Mucosa of descending colon (tissue), 3 donors: ENCODE results near the gene RETREG1. TPM values are rescaled to one million over a fixed set of nuclear protein-coding genes. Genes with fewer than 3 reads are reported as not detected.

ENCODE experiments used
- ATAC-seq: fragments of 200-7000 bp; cut with Tn5 transposase; one replicate; pipeline ENCODE4 v1.9.1; 2020; ENCODE audit warnings: mild to moderate bottlenecking, moderate library complexity
- DNase-seq, 3 donors: peaks; one replicate each; pipeline ENCODE4 v3.0.0-alpha.2; 2020
- H3K36me3 ChIP-seq: fragments of 200-600 bp; one replicate; pipeline ENCODE4 v1.8.0; 2021; ENCODE audit warnings: low read depth, mild to moderate bottlenecking
- H3K4me1 ChIP-seq: fragments of 200-600 bp; one replicate; pipeline ENCODE4 v1.8.0; 2021; ENCODE audit warnings: low read depth, mild to moderate bottlenecking
- H3K4me3 ChIP-seq: fragments of 200-600 bp; one replicate; pipeline ENCODE4 v1.8.0; 2021; ENCODE audit warnings: mild to moderate bottlenecking
- H3K9me3 ChIP-seq: fragments of 200-600 bp; one replicate; pipeline ENCODE4 v1.8.0; 2021; ENCODE audit warnings: mild to moderate bottlenecking
- intact Hi-C, 2 donors: fragments of 100-400 bp; cut with DNase I in 1 of 2; cut with micrococcal nuclease in 1 of 2; formaldehyde crosslinking; loops; one replicate each; pipeline versions ENCODE4 v1.11.0 to v1.11.1; 2022; cut with DNase I, micrococcal nuclease
- total RNA-seq, 3 donors: library from RNA; stranded (reverse); fragmentation: NEBNext Ultra II Directional in 2 of 3; extraction: Animal tissue kit (Norgen Biotek cat#: 25700) in 2 of 3; gene quantifications; one replicate each; pipeline versions ENCODE4 v1.2.1 to v1.2.4, GENCODE V29; 2021 to 2023
- TF ChIP-seq, protein P1 (sequence below): fragments of 200-600 bp; IDR thresholded peaks from one replicate; pipeline ENCODE4 v1.8.0; 2022; ENCODE audit warnings: antibody characterized with exemption, mild to moderate bottlenecking
- donor health status: DM: no; HTN: no; CAD: no; lungs with moderate emphysema.
- donor health status: DM: no; HTN: no; CAD: no.
- donor health status: DM: no; HTN: yes; CAD: no.

The RETREG1 gene
- total RNA-seq, 3 donors from 2014 or later: 54.1 to 102 (median 55.8) TPM

DNA sequence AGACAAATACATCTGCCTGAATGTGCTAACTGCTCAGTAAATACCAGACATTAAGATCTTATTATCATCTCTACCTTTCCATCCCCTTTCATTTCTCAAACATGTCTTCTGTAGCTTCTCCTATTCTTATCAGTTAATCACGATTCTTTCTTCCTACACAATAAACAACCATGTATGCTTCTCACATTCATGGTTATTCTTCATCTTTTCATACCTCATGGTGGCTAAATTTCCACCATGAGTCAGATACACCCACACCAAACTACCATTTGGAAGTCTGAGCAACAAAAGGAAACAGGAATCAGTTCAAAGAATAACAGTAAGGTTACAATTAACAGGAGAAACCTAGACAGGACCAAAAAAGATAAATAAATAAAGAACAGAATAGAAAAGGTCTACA, 158.9 kb downstream of the RETREG1 start:
- peaks cover 6% of the 10 kb centered on the region for H3K4me1 ChIP-seq
- H3K36me3 ChIP-seq: peaks cover 3% of the 10 kb centered on the region
- no peak overlapping the region for H3K4me3 ChIP-seq
- no peak for DNase-seq
- no peaks in the 10 kb centered on the region for H3K9me3 ChIP-seq
- TF ChIP-seq, protein P1, sequence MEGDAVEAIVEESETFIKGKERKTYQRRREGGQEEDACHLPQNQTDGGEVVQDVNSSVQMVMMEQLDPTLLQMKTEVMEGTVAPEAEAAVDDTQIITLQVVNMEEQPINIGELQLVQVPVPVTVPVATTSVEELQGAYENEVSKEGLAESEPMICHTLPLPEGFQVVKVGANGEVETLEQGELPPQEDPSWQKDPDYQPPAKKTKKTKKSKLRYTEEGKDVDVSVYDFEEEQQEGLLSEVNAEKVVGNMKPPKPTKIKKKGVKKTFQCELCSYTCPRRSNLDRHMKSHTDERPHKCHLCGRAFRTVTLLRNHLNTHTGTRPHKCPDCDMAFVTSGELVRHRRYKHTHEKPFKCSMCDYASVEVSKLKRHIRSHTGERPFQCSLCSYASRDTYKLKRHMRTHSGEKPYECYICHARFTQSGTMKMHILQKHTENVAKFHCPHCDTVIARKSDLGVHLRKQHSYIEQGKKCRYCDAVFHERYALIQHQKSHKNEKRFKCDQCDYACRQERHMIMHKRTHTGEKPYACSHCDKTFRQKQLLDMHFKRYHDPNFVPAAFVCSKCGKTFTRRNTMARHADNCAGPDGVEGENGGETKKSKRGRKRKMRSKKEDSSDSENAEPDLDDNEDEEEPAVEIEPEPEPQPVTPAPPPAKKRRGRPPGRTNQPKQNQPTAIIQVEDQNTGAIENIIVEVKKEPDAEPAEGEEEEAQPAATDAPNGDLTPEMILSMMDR: no peak
- no peak for ATAC-seq
- intact Hi-C loops: loop anchor here in 1 of 2 donors (10.0 kb wide), 1 partner anchor 113 kb away; no protein-coding TSS in a partner anchor

DNA sequence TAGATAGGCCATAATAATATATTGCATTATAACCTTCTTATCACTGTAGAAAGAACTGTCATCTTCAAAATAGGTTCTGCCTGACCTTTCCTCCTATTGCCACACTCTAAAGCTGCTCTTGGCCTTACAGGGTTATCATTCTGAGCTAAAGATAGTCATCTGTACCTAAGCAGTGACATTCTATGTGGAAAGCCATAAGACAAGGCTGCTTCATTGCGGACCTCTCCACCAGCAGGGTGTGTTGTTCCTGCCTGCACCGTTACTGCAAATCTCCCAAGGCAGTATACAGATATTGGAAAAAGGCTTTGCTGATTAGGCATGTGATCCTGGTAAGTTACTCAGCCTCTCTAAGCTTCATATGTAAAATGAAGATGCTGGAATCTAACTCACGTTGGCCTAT, 159.3 kb downstream of the RETREG1 start:
- intact Hi-C loops: loop anchor here in 1 of 2 donors (10.0 kb wide), 1 partner anchor 113 kb away; no protein-coding TSS in a partner anchor
- ATAC-seq: peak; percentile 35
- H3K9me3 ChIP-seq: no peaks in the 10 kb centered on the region
- TF ChIP-seq, protein P1: no peak
- no peak overlapping the region for H3K4me3 ChIP-seq
- DNase-seq: no peak
- peaks cover 6% of the 10 kb centered on the region for H3K4me1 ChIP-seq
- H3K36me3 ChIP-seq: peaks cover 2% of the 10 kb centered on the region

DNA sequence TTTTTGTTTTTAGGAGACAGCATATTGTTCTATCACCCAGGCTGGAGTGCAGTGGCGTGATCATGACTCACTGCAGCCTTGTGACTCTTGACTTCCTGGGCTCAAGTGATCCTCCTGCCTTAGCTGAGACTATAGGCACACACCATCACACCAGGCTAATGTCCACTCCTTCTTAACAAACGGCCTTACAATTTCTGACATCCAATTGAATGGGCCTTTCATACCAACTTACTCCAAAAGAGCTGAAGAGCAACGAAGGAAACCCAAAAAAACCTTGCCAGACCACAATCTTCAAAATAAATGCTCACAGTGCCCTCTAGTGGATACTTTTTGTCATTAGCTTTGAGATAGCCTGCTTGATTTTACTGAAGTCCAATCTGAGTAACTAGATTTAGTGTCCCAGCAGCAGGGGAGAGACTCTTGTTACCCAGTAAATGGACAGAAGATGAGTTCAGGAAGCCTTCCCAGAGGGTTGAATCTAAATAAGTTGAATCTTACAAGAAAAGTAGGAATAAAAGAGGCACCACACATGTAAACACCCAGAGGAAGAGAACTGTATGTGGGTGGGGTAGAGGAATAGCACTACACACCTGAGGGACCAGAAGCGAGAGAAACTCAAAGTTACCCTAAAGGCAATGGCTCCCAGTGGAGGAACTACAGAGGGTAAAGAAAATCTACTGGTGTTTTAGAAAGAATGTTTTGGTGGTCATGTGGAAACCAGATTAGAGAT, 160.5 kb downstream of the RETREG1 start:
- intact Hi-C loops: loop anchor here in 1 of 2 donors (10.0 kb wide), 1 partner anchor 111 kb away; no protein-coding TSS in a partner anchor
- DNase-seq (peak in 1 of 3 donors; percentile 42), ATAC-seq (peak; percentile 80)
- no peaks in the 10 kb centered on the region for H3K4me1 ChIP-seq
- H3K4me3 ChIP-seq: no peak overlapping the region
- TF ChIP-seq, protein P1: peak; percentile 33
- no peaks in the 10 kb centered on the region for H3K9me3 ChIP-seq
- peaks cover 9% of the 10 kb centered on the region for H3K36me3 ChIP-seq

DNA sequence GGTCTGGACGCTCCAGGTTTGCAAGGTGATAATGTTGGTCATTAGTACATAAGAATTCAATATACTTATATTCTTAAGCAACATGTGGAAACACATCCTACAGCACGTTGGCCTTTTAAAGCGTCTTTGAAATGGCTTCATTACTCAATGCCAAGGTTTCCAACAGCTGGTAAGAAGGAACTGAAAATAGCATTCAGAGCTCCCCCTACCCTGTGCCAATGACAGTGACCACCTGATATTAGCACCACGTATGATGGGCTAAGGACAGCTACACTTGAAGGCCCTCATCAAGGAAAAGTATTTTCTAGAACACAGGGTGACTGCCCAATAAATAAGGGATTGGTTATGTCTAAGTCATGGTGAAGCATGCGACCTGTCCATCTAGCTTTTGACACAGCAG, 161.1 kb downstream of the RETREG1 start:
- no peaks in the 10 kb centered on the region for H3K4me1 ChIP-seq
- DNase-seq (no peak), ATAC-seq (peak; percentile 6)
- no peaks in the 10 kb centered on the region for H3K9me3 ChIP-seq
- peaks cover 12% of the 10 kb centered on the region for H3K36me3 ChIP-seq
- H3K4me3 ChIP-seq: no peak overlapping the region
- intact Hi-C loops: loop anchor here in 1 of 2 donors (10.0 kb wide), 1 partner anchor 111 kb away; no protein-coding TSS in a partner anchor
- TF ChIP-seq, protein P1: no peak

DNA sequence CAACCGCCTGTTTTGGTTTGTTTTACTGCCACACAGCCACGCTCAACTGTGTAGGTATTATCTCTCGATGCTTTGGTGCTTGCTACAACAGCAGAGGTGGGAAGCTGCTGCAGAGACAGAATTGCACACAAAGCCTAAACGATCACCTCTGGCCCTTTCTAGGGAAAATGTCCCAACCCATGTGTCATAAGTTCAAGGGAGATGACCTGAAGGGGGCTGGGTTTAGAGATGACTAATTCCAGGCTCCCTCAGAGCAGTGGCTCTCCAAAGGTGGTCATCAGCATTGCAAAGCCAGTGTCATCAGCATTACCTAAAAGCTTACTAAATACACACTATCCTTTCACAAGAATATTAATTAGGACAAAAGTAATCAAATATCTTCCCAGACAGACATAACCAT, 162.1 kb downstream of the RETREG1 start:
- no peaks in the 10 kb centered on the region for H3K4me1 ChIP-seq

More for the DNA sequence above, 162.1 kb downstream of the RETREG1 start:
- Histone ChIP-seq H3K4me3 (no peak overlapping the region), H3K9me3 (no peaks in the 10 kb centered on the region), H3K36me3 (peaks cover 12% of the 10 kb centered on the region)
- intact Hi-C loops: loop anchor here in 1 of 2 donors (10.0 kb wide), 1 partner anchor 110 kb away; no protein-coding TSS in a partner anchor
- ATAC-seq (no peak), DNase-seq (no peak)
- TF ChIP-seq, protein P1: no peak
